Embryonic facial prominence (tissue), 1 donor: ENCODE results near the gene SIPA1L3.

Experiments
- DNase-seq: peaks from one replicate; pipeline ENCODE4 v3.0.0-alpha.2; 2016; ENCODE audit errors: extremely low spot score

The SIPA1L3 gene

DNA sequence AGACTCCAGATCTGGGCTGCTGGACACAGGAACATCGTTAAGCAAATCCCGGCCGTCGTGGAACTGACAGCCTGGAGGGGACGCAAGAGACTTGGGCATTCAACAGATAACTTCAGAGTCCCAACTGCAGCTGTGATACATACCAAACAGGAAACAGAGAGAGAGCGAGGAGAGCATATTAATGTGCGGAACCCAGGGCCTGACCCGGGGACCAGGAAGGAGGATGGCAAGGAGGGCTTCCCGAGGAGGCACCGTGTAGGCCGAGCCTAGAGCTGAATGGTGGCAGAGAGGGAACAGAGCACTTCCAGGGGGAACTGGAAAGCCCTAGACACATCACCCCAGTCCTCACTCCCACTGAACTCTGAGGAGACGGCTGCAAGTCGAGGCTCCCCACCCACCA, 68.1 kb downstream of the SIPA1L3 start:
- no peak for DNase-seq

DNA sequence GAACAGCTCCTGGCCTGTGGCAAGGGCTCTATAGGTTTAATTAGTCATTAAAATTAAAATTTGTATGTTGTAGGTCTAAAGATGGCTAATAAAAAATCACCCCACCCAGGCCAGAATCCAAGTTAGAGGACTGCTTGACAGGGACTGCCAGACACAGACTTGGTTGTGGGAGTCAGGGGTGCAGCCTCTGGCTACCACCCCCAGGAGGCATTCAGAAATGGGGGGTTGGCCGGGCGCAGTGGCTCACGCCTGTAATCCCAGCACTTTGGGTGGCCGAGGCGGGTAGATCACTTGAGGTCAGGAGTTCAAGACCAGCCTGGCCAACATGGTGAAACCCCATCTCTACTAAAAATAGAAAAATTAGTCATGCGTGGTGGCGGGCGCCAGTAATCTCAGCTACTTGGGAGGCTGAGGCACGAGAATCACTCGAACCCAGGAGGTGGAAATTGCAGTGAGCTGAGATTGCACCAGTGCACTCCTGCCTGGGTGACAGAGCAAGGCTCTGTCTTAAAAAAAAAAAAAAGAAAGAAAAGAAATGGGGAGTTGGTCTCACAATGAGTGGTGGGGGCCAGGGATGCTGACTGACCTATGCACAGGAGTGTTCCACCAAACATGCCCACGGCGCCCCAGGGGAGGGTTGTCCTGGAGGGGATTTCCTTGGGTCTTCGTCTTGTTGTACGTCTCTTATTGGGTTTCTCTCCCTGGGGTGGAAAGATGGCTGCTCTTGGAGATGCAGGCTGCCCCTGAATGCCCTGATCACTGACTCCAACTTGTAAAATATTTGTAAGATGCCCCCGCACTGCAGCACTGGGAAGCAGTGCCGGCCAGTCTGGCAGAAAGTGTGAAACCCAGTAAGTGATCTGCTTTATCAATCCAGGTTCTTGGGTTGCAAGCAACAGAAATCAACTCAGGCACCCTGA, 68.8 kb downstream of the SIPA1L3 start:
- DNase-seq: no peak

DNA sequence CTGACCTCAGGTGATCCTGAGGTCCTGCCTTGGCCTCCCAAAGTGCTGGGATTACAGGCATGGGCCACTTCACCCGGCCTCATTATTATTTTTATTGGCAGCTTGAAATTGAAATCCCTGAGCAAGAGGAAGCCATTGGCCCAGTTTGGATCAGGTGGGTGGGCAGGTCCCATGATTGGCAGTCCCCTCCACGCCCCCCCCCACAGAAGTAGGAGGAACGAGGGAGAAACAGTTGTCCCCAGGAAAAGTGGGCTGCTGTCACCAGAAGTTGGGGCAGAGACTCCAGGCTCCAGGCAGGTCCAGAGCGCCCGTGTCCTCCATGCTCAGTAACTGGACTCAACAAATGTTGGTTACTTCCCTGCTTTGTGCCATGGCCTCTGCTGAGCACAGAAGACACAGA, 70.4 kb downstream of the SIPA1L3 start:
- no peak for DNase-seq

DNA sequence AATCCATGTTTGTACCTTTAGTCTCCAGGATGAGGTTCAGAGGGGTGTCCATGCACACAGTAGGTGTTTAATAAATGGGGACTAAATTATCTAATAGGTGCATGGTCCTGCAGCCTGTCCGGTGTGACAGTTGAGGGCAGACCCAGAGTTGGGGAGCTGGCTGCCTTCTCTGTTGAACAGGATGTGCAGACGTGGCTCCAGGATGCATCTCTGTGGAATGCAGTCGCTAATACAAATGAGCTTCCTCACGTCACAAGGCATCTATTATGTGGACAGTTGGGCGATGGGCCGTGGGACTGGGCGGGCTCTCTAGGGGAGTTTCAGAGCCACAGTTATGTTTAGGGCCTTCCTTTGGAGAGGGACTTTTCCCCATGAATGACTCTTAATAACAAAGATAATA, 71.0 kb downstream of the SIPA1L3 start:
- DNase-seq: no peak

DNA sequence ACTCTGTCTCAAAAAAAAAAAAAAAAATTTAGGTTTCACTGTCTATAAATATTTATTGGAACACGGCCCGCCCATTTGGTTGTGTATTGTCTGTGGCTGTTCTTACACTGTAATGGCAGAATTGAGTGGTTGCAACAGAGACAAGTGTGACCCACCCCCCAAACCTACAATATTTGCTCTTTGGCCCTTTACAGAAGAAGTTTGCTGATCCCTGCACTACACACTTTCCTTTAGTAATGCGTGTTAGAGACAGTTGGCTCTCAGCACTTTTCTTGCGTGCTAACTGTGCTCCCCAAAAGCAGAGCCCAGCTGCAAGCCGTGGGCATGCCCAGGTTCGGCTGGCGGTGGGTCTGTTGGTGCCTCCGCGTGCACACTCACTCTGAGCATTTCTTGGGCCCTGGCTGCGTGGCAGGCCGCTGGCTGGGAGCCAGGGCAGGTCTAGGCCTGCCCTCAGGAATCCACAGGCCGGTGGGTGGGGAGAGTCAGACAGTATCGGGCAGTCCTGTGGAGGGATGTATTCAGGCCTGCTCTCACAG, 72.6 kb downstream of the SIPA1L3 start:
- no peak for DNase-seq

DNA sequence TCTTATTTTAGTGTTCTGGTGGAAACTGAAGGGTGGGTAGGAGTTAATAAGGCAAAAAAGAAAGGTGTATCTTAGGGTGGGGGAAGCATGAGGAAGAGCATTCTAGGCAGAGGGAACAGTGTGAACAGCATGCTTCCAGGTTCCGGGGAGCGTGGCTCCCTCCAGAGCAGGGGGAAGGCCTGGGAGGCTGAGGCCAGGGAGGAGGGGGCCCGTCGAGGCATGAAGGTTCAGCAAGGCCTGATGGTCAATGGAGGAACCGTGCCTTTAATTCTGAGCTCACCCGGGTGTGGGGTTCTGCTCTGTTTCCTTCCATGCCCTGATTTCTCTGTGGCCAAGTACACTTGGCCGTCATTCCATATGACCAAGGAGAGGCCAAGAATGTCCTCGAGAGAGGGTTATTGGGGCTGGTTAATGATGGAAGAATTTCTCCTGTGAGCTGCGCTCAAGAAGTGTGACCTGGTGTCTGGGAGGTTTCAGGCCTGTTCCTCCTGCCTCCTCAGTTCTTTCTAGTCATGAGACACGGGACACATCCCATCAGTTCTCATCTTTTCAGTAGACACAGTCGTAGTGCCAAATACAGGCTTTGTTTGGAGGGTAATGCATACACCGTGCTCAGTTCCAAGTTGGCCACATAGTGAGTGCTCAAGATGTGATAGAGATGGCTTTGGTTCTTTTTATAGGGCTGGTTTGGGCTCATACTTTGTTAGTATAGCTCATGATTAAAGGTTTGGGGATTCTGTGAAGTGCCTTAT, 73.6 kb downstream of the SIPA1L3 start:
- DNase-seq: no peak

DNA sequence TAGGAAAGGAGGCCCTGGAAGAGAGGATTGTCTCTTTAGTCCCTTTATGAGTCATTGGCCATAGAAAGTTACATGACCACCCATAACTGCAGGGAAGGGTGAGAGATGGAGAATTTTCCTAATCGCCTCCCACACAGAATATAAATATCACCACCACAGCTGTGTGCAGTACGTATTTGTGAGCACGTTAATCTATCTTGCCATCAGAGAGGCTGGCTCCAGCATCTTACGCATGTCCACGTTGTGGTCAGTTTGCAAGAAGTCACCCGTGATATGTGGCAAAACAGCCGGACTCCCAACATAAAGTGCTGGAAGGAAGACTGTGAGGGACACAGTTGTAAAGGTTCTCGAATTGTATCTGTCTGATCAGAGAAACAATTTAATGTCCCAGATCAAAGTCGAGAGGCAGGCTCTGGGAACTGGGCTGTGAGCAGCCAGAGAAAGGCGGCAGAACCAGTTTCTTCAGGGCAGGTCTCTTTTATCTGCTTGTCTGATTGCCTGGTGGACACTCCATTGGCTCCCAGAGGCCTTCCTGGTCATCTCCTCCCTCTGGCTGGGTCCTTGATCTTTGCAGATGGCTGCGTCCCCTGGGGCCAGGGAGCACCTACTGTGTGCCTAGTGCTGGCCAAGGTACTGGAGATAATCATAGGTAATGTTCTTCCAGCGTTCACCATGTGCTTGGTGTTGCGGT, 74.9 kb downstream of the SIPA1L3 start:
- DNase-seq: no peak

DNA sequence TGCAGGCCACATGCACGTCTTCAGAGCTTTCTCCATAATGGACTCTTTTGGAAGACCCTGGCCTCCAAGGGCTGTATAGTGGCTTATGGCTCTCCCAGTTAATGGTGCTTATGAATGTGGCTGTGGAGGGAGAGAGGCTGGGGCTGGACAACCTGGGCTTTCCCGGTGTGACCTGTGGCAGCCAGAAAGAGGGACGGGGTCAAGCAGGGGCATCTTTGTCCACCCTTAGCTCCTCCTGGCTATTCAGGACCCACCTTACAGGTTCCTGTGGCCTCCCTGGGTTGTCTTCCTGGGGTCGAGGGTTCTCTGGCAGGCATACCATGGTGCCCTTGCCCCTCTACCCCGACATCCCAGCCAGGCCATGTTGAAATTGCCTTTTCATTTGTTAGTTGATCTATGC, 75.6 kb downstream of the SIPA1L3 start:
- DNase-seq: no peak

DNA sequence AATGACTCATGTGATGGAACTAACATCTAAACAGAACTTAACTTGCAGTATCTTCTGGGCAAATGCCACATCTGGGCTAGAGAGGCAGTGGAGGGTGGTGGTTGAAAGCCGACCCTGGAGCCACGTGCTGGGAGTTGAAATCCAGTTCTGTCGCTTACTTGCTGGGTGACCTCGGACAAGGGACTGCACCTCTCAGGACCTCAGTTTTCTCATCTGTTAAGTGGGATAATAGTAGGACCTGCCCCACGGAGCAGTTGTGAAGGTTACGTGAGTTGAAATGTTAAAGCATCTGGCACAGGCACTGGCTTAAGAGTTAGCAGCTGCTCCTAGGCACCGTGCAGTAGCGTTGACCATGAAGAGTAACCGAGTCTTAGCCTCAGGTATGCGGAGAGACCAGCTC, 76.1 kb downstream of the SIPA1L3 start:
- no peak for DNase-seq

DNA sequence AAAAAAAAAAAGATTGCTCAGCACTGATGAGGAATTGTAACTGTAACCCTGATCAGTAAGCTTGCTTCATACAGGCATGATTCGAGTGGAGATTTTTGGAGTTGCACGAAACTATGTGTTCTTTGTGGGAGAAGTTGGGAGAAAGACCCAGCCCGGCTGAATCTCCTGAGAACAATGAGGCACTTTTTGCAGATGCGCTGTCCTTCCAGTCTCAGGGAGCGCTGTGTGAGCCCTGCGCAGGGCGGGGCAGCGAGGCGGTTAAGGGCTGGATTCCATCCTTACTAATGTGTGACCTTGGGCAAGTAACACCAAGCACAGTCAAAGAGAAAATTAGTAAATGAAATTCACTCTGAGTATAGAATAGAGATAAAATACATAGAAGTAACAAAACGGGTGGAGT, 76.9 kb downstream of the SIPA1L3 start:
- DNase-seq: no peak

DNA sequence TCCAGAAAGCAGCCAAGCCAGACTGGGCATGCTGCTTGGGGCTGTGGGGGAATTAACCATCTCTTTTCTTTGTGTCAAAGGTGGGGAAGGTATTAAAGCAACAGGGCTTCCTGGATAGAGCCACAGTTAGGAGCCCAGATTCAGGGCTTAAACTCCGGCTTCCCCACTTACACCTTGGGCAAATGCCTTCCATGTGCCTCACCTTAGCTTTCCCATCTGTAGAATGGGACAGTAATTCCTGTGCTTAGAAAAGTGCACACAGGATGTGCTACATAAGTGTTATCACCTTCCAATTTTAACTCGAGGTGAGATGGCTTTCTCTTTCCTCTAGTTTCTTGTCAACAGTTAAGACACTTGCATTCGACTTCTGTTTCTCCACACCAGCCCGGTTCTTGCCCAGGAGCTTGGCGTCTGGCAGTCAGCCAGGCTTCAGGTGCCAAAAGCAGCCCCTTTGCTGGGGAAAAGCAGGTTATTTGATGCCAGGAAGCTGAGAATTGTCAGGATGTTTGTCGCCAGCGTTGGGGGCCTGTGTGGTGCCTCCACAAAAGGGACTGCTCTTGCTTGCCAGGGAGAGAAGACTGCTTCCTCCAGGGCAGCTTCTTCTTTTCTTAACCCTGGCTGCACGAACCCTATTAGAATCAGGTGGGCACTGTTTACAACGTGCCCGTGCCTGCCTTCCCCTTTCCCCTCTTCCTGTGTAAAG, 79.2 kb downstream of the SIPA1L3 start:
- no peak for DNase-seq

DNA sequence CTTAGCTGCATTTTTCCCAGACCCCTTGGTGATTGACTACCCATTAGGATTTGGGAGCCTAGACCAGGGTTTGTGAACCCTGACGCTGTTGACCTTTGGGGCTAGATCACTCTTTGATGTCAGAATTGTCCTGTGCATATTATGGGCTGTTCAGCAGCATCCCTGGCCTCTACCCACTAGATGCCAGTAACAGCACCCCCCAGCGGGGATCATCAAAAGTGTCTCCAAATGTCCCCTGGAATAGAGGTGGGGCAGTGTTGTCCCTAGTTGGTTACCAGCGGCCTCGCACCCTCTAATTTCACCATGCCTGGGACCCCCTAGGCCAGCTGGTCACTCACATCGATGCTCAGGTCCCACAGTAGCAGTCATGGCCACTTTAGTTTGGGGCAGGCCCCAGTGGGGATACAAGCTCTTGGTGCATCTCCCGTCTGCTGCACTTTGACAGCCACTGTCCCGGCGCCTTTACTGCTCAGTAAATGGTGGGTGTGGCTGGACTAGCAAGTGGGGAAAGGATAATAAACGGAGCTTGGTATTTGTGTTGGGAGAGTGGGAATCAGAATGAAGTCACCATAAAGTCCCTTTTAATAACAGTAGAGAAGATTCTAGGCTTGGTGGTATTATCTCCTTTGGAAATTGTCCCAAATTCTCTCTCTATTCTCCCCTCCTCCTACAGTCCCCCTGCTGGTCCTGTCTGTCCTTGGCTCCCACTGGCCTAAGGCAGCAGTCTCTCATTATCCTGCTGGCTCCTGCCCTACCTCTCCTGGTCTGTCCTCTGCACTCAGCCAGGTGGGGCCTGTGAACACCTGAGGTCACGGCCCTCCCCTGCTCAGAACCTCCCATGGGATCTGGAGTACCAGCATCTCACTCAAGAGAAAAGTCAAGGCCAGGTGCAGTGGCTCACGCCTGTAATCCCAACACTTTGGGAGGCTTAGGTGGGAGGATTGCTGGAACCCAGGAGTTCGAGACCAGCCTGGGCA, 80.6 kb downstream of the SIPA1L3 start:
- no peak for DNase-seq

DNA sequence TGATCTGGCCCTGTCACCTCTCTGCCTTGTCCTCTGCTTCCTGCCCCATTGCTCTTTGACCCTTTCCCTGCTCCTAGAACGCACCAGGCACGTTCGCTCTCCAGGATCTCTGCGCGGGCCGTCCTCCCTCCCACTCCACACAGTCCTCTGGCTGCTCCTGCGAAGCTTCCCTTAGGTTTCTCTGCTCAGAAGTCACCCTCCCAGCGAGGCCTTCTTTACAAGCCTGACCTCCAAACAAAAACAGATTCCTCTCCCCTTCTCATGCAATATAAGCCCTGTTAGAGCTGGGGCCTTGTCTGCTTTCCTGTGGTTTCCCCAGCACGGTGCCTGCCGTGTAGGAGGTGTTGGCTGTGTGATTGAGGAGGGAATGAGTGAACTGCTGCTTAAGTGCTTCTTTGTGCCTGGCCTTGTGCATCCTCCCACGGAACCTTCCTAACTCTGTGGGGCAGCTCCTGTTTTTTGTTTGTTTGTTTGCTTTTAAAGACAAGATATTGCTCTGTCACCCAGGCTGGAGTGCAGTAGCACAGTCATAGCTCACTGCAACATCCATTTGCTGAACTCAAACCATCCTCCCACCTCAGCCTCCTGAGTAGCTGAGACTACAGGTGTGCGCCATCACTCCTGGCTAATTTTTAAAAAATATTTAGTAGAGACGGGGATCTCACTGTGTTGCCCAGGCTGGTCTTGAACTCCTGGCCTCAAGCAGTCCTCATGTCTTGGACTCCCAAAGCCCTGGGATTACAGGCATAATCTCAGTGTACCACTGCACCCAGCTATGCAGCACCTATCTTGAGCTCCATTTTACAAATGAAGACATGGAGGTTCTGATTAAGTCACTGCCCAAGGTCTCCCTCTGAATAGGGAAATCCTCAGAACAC, 82.0 kb downstream of the SIPA1L3 start:
- DNase-seq: no peak

DNA sequence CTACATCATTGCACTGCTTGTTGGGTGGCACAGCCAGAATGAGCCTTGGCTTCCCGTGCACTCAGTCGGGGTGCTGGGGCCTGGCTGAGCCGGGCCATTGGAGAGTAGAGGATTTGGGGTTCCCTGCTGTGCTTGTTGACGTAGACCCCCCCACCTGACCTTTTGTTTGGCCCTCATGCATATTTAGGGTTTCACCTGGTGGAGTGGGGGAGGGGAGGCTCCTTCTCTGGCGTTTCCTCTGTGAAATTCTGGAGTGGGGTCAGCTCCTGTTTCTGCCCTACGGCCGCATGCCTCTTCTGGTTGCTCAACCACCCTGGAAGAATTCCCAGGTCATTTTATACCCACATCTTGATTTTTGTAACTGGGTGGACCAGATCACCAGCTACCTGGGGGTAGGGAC, 82.8 kb downstream of the SIPA1L3 start:
- no peak for DNase-seq

DNA sequence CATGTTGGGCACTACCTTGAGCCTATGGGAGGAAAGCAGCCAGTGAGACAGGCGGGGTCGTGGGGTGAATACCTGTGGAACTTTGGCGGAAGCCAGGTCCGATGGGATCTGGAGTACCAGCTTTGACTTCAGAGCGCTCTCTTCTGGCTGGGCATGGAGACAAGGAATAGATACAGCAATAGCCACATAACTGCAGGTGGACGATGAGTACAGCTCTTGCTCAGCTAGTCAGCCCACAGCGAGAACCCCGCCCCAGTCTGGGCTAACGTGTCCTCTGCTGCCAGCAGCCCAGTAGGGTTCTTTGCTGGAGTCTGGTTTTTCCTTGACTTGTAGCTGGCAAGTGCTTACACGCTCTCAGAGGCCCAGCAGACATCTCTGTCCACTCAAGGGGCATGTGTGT, 83.4 kb downstream of the SIPA1L3 start:
- DNase-seq: no peak

DNA sequence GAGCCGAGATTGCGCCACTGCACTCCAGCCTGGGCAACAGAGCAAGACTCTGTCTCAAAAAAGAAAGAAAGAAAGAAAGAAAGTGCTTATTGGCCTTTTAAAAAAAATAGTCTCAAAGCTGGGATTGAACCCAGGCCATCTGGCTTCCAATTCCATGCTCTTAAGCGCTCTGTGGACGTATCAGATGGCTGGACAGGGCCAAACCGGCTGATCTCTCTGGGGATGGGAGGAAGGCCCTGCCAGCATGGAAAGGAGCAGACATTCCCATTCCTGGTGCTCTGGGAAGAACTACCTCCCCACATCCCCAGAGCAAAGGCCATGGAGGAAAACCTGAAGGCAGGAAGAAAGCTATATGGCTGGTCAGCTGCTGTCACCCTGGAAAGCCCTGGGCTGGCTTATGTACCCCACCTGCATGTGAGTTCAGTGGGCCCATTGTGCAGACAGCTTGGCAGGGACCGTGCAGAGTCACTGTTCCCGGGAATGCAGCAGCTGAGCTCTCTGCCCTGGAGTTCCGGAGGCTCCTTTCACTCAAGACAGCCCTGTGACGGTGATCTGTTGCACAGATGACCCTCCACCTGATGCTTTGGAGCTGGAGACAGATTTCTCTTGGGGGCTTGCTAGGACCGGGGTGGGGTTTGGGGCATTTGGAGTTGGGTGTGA, 84.3 kb downstream of the SIPA1L3 start:
- no peak for DNase-seq

DNA sequence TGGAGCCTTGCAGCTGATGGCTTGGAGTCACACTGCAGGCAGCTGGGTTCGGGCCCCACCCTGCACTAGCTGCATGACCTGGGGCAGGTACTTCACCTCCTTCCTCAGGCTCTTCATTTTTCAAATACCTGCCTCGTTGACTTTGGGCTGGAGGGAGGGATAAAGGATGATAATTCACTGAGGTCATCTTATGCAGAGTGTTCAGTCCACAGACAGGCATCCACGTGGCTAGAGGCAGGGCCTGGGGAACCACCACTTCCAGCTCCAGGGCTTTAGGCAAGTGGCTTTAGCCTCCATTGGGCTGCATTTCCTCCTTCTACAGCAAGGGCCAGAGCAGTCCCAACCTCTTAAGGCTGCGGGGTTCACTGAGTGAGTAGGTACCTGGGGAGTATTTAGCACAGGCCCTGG, 84.8 kb downstream of the SIPA1L3 start:
- no peak for DNase-seq

DNA sequence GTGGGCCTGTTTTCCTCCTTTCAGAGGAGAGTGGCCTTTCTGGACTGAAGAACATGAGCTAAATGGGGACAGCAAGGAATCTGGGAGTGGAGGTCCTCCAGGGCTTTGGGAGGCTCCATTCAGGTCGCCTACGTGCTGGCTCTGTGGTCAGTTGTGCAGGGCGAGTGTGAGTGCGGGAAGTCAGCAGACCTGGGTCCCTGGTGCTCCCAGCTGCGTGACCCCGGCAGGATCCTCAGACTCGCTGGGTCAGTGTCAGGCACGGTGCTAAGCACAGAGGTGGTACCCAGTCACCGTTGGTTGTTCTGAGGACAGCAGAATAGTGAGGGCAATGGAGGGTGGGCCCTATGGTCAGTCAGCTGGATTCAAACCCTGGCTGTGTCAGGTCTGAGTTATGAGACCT, 85.8 kb downstream of the SIPA1L3 start:
- no peak for DNase-seq

DNA sequence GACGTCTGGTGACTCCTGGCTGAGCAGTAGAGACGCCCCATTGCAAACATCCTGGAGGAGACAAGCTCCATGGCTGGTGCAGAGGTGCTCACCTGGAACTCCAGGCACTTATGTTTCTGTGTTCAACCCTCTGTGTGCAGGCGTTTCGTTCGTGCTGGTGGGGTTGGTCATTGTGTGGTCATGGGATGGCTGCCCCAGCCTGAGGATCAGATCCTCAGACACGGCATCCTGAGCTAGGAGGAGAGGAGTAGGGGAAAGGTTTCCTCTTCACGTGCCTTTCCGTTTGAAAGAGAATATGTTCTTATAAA, 87.8 kb downstream of the SIPA1L3 start:
- DNase-seq: no peak
